Fibroblast of lung (primary cell): ENCODE measurements around the gene POFUT1.

Experiments
- EZH2 ChIP-seq: IDR thresholded peaks from 2 replicates; pipeline ENCODE4 v1.5.1; 2012; ENCODE audit warnings: low read length, control low read depth, mild to moderate bottlenecking; ENCODE audit errors: missing control alignments
- TF ChIP-seq, protein P1 (sequence below), 2 donors: IDR thresholded peaks in 1 of 2; conservative IDR thresholded peaks in 1 of 2; 1 replicate in 1 of 2; 2 replicates in 1 of 2; pipeline ENCODE4 v1.5.1; 2011 to 2012; ENCODE audit warnings: low read length in 2 of 2, control low read depth in 1 of 2, inconsistent platforms in 1 of 2, low read depth in 1 of 2, mild to moderate bottlenecking in 1 of 2

DNA sequence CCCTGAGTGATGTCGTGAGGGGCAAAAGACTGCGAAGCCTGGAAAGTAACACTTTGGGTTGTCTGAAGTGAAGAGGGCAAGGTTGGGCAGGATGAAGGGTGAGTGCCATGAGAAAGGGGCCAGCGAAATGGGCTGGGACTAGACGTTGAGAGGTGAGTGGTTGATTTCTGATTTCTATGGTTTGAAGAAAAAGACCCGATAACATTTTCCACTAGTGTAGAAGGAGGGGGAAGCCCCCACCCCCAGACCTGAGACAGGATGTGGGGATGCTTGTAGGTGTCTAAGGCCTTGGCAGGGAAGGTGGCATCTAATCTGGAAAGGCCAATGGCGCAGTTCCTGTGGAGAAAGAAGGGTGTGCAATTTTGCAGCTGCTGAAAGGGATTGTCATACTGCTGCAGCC lies 44.5 kb downstream of the POFUT1 start:
- TF ChIP-seq, protein P1, sequence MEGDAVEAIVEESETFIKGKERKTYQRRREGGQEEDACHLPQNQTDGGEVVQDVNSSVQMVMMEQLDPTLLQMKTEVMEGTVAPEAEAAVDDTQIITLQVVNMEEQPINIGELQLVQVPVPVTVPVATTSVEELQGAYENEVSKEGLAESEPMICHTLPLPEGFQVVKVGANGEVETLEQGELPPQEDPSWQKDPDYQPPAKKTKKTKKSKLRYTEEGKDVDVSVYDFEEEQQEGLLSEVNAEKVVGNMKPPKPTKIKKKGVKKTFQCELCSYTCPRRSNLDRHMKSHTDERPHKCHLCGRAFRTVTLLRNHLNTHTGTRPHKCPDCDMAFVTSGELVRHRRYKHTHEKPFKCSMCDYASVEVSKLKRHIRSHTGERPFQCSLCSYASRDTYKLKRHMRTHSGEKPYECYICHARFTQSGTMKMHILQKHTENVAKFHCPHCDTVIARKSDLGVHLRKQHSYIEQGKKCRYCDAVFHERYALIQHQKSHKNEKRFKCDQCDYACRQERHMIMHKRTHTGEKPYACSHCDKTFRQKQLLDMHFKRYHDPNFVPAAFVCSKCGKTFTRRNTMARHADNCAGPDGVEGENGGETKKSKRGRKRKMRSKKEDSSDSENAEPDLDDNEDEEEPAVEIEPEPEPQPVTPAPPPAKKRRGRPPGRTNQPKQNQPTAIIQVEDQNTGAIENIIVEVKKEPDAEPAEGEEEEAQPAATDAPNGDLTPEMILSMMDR (conservative IDR thresholded peaks at IDR 0.05 in 1 of 2, IDR thresholded peaks at IDR 0.05 in 1 of 2; ENCODE audit: low read depth in 1 of 2, low read length in 2 of 2): no peak
- TF ChIP-seq EZH2: no peak
